GM12878 (cell line): ENCODE measurements around the gene ADK. TPM values are rescaled to one million over a fixed set of nuclear protein-coding genes. Genes with fewer than 3 reads are reported as not detected.

Experiments used
- ATAC-seq: fragments of 200-7000 bp; cut with Tn5 transposase; 3 replicates; pipeline ENCODE4 v1.9.1; 2020; ENCODE audit warnings: mild to moderate bottlenecking, moderate library complexity
- BruUV-seq: library from RNA; stranded (reverse); fragments of 400-500 nt; replicated peaks from 2 replicates; lab custom pipeline; 2021; lab: Mats Ljungman, UMichigan
- CTCF ChIA-PET: fragments of 300-600 bp; sonication (Branson Sonifier 250); formaldehyde crosslinking; extraction: SDS; loops from one replicate; lab custom pipeline; 2021; ENCODE audit warnings: inconsistent platforms; lab: Yijun Ruan, JAX
- POLR2A ChIA-PET: fragments of 350-600 bp; formaldehyde crosslinking; extraction: SDS; loops from one replicate; lab custom pipeline; 2021; ENCODE audit warnings: inconsistent platforms; lab: Charles Lee
- RAD21 ChIA-PET: fragments of 300-600 bp; sonication (Branson Sonifier 250); formaldehyde crosslinking; loops from one replicate; lab custom pipeline; 2023; ENCODE audit warnings: antibody characterized with exemption; ENCODE audit not compliant: unreplicated experiment; lab: Charles Lee
- SMC1A ChIA-PET: fragments of 300-600 bp; sonication (Branson Sonifier 250); formaldehyde crosslinking; loops from one replicate; lab custom pipeline; 2023; ENCODE audit not compliant: unreplicated experiment, uncharacterized antibody; lab: Charles Lee
- DNase-seq: peaks from one replicate; pipeline ENCODE4 v3.0.0-alpha.2; 2011; ENCODE audit warnings: low read depth, low spot score
- FAIRE-seq: peaks from 3 replicates; lab custom pipeline; 2011; peaks lifted over from hg19 to GRCh38; lab: Jason Lieb, UNC
- H2AFZ ChIP-seq: 2 replicates; pipeline ENCODE4 v1.6.0; 2011; ENCODE audit warnings: low read depth, low read length, control low read depth; ENCODE audit not compliant: control insufficient read depth
- H3K27ac ChIP-seq: 2 replicates; pipeline ENCODE4 v1.5.1; 2011; ENCODE audit warnings: control low read depth; ENCODE audit not compliant: control insufficient read depth, insufficient read depth
- H3K27me3 ChIP-seq, 2 experiments: replicated peaks in 1 of 2; 2 replicates each; pipeline versions ENCODE4 v1.6.0 to v1.6.1; 2011; ENCODE audit warnings: low read length in 1 of 2; ENCODE audit not compliant: control insufficient read depth in 2 of 2, insufficient read depth in 2 of 2
- H3K36me3 ChIP-seq, 2 experiments: 2 replicates each; pipeline ENCODE4 v1.5.1; 2011; ENCODE audit warnings: low read length in 1 of 2; ENCODE audit not compliant: control insufficient read depth in 2 of 2, insufficient read depth in 2 of 2
- H3K4me1 ChIP-seq: 2 replicates; pipeline ENCODE4 v1.6.1; 2011; ENCODE audit warnings: mild to moderate bottlenecking, low read length, moderate library complexity, mixed read lengths; ENCODE audit not compliant: control insufficient read depth, insufficient read depth
- H3K4me2 ChIP-seq: 2 replicates; pipeline ENCODE4 v1.6.0; 2011; ENCODE audit warnings: control low read depth; ENCODE audit not compliant: control insufficient read depth, insufficient read depth
- H3K4me3 ChIP-seq: fragments of 200-600 bp; sonication (generic); 2 replicates; pipeline ENCODE4 v1.5.1; 2016
- H3K79me2 ChIP-seq: 2 replicates; pipeline ENCODE4 v1.6.0; 2011; ENCODE audit warnings: low read length; ENCODE audit not compliant: control insufficient read depth, insufficient read depth
- H3K9ac ChIP-seq: 2 replicates; pipeline ENCODE4 v1.8.0; 2011; ENCODE audit warnings: low read length, control low read depth, mixed read lengths; ENCODE audit not compliant: control insufficient read depth, insufficient read depth
- H3K9me3 ChIP-seq: replicated peaks from 3 replicates; pipeline ENCODE4 v1.5.1; 2011; ENCODE audit warnings: mild to moderate bottlenecking, low read length; ENCODE audit not compliant: control insufficient read depth, insufficient read depth
- H4K20me1 ChIP-seq: 2 replicates; pipeline ENCODE4 v1.6.0; 2011; ENCODE audit not compliant: control insufficient read depth, insufficient read depth
- CHD1 ChIP-seq: IDR thresholded peaks from 2 replicates; pipeline ENCODE4 v1.6.1; 2012; ENCODE audit warnings: low read depth, low read length, improper control_type of control experiment
- EZH2 ChIP-seq: IDR thresholded peaks from 2 replicates; pipeline ENCODE4 v1.6.1; 2012; ENCODE audit warnings: low read depth, mild to moderate bottlenecking, control low read depth, inconsistent platforms, low read length, borderline replicate concordance; ENCODE audit not compliant: control insufficient read depth
- NBN ChIP-seq: fragments of 450-650 bp; IDR thresholded peaks from 2 replicates; pipeline ENCODE4 v1.6.1; 2016
- NFYA ChIP-seq: IDR thresholded peaks from 2 replicates; pipeline ENCODE4 v1.6.1; 2011; ENCODE audit warnings: low read depth, mild to moderate bottlenecking, low read length, improper control_type of control experiment, borderline replicate concordance
- NR2F1 ChIP-seq: fragments of 450-650 bp; conservative IDR thresholded peaks from 2 replicates; pipeline ENCODE4 v1.6.1; 2017; ENCODE audit warnings: mild to moderate bottlenecking
- RCOR1 ChIP-seq: conservative IDR thresholded peaks from 2 replicates; pipeline ENCODE4 v1.6.1; 2012; ENCODE audit warnings: low read depth, low read length, improper control_type of control experiment
- REST ChIP-seq: IDR thresholded peaks from 2 replicates; pipeline ENCODE4 v1.6.1; 2012; ENCODE audit warnings: mild to moderate bottlenecking, low read depth, low read length
- RUNX3 ChIP-seq: IDR thresholded peaks from 2 replicates; pipeline ENCODE4 v1.6.1; 2012; ENCODE audit warnings: low read length, inconsistent platforms
- SMARCA5 ChIP-seq: fragments of 450-650 bp; IDR thresholded peaks from 2 replicates; pipeline ENCODE4 v1.6.1; 2017; ENCODE audit warnings: mild to moderate bottlenecking
- WGBS: methylation state at CpG from one replicate; pipeline ENCODE4 v1.1.6; 2016; ENCODE audit warnings: low lambda C conversion rate; ENCODE audit not compliant: insufficient replicate concordance, insufficient coverage; ENCODE audit errors: missing lambda C conversion rate; 5-methylcytosine and 5-hydroxymethylcytosine counted together
- in situ Hi-C: fragments of 300-500 bp; cut with MboI; formaldehyde crosslinking; loops from 9 replicates; pipeline ENCODE4 v1.14.3; 2018; ENCODE audit warnings: mixed read lengths
- intact Hi-C: fragments of 100-400 bp; cut with micrococcal nuclease; formaldehyde crosslinking; loops from one replicate; pipeline ENCODE4 v1.14.2; 2022; ENCODE audit not compliant: unreplicated experiment
- polyA plus RNA-seq, 11 experiments: library from polyadenylated mRNA; depleted of rRNA in 4 of 11; unstranded in 6 of 11; stranded (reverse) in 5 of 11; fragments of >200 nt; fragmentation: Nextera tagmentation in 4 of 11; fragmentation: Illumina TruSeq in 1 of 11; extraction: Ambion mirVana in 4 of 11; extraction: Trizol in 1 of 11; gene quantifications; 1 replicate in 1 of 11; 2 replicates in 10 of 11; pipeline versions ENCODE4 v1.2.1 to v1.2.3, GENCODE V29; 2011 to 2016; ENCODE audit warnings: inconsistent platforms in 2 of 11, missing spikeins in 2 of 11, low read depth in 1 of 11
- total RNA-seq, 4 experiments: library from RNA; depleted of rRNA in 3 of 4; stranded (reverse); fragments of >200 nt in 3 of 4; fragmentation: Illumina TruSeq in 1 of 4; extraction: Trizol in 1 of 4; gene quantifications; 2 replicates each; pipeline versions ENCODE4 v1.2.1 to v1.2.3, GENCODE V29; 2013 to 2021

ADK gene
- total and polyA plus RNA-seq, 10 of the 15 experiments (the other 5 are each of a cell fraction or from before 2014, with no cell fraction given), result 42.0 to 151 (median 81.6) TPM

- TF ChIP-seq REST (no peak), EZH2 (no peak)
- TF ChIP-seq, all 136 proteins: peak for 0
Observed at GRCh38 chr10:74745449-74745848, 594.4 kb downstream of the ADK start (continued).

- Histone ChIP-seq H4K20me1 (no peaks in the 10 kb centered on the region), H3K4me1 (peaks cover 4% of the 10 kb centered on the region; the same call in 1 of the 2 replicates), H3K4me2 (no peak overlapping the region), H2AFZ (no peak overlapping the region), H3K9me3 (no peaks in the 10 kb centered on the region), H3K4me3 (no peak overlapping the region), H3K36me3 (no peaks in the 10 kb centered on the region), H3K9ac (no peak overlapping the region), H3K79me2 (no peaks in the 10 kb centered on the region), H3K27ac (no peak overlapping the region), H3K27me3 (no peaks in the 10 kb centered on the region)
- 87% methylated on average over 14 of the region's 14 CpGs for WGBS
- intact Hi-C loops (no loop called here), in situ Hi-C loops (loop anchor here (25.0 kb wide), 1 partner anchor 485 kb away; no protein-coding TSS in a partner anchor)
- no TSS peak for BruUV-seq
- DNase-seq (no peak), ATAC-seq (no peak), FAIRE-seq (no peak)
- SMC1A ChIA-PET, result interaction anchor here (2.3 kb wide), 1 partner anchor 8 kb away, joined by 13 read pairs; no protein-coding TSS in a partner anchor
- TF ChIP-seq RUNX3 (no peak), NR2F1 (no peak), NBN (no peak), SMARCA5 (no peak), CHD1 (no peak), RCOR1 (no peak), NFYA (no peak), REST (no peak)
- POLR2A ChIA-PET, result interaction anchor here (0.7 kb wide), 1 partner anchor 187 kb away, joined by 3 read pairs; no protein-coding TSS in a partner anchor
- RAD21 ChIA-PET, result interaction anchor here (0.6 kb wide), 1 partner anchor 20 kb away, joined by 4 read pairs; no protein-coding TSS in a partner anchor
- CTCF ChIA-PET, result interaction anchor here (0.7 kb wide), 1 partner anchor 158 kb away, joined by 3 read pairs; no protein-coding TSS in a partner anchor
Observed at GRCh38 chr10:74746813-74747212, 595.8 kb downstream of the ADK start.
